K562 (cell line): ENCODE data around the gene NDUFAF5. TPM values are rescaled to one million over a fixed set of nuclear protein-coding genes. Genes with fewer than 3 reads are reported as not detected.

ENCODE experiments used
- ATAC-seq: fragments of 200-7000 bp; cut with Tn5 transposase; 3 replicates; pipeline ENCODE4 v1.9.1; 2020; ENCODE audit warnings: moderate library complexity
- BruUV-seq: library from RNA; stranded (reverse); fragments of 400-500 nt; replicated peaks from 2 replicates; lab custom pipeline; 2021; lab: Mats Ljungman, UMichigan
- CTCF ChIA-PET: fragments of 300-600 bp; formaldehyde crosslinking; extraction: SDS; loops from one replicate; lab custom pipeline; 2021; ENCODE audit warnings: low intra/inter-chr PET ratio; lab: Yijun Ruan, JAX
- POLR2A ChIA-PET: fragments of 300-600, 350-650 bp; sonication (Branson Sonifier 250); formaldehyde crosslinking; extraction: SDS; loops from one replicate; lab custom pipeline; 2021; ENCODE audit warnings: antibody characterized with exemption, inconsistent platforms; lab: Yijun Ruan, JAX
- DNase-seq, 4 experiments: peaks; one replicate each; pipeline versions ENCODE4 v3.0.0 to v3.0.0-alpha.2; 2011 to 2018; ENCODE audit warnings: low spot score in 3 of 4, mixed read lengths in 3 of 4; ENCODE audit errors: extremely low read depth in 1 of 4
- FAIRE-seq: peaks from 2 replicates; lab custom pipeline; 2011; peaks lifted over from hg19 to GRCh38; lab: Jason Lieb, UNC
- H2AFZ ChIP-seq: 2 replicates; pipeline ENCODE4 v1.6.0; 2011; ENCODE audit warnings: low read depth, low read length, control low read depth, inconsistent platforms
- H3K27ac ChIP-seq: fragments of 200-600 bp; 3 replicates; pipeline ENCODE4 v1.8.0; 2011; ENCODE audit warnings: low read depth, mild to moderate bottlenecking, control low read depth, inconsistent platforms, low read length, moderate library complexity, mixed read lengths; ENCODE audit errors: extremely low read depth
- H3K27me3 ChIP-seq, 2 experiments: fragments of 300-600 bp in 1 of 2; 2 replicates in 1 of 2; 3 replicates in 1 of 2; pipeline versions ENCODE4 v1.6.0 to v1.8.0; 2011; ENCODE audit warnings: inconsistent platforms in 2 of 2, low read length in 2 of 2, mild to moderate bottlenecking in 1 of 2, mixed read lengths in 1 of 2, moderate library complexity in 1 of 2; ENCODE audit not compliant: control insufficient read depth in 2 of 2, insufficient read depth in 2 of 2
- H3K36me3 ChIP-seq: fragments of 300-600 bp; 3 replicates; pipeline ENCODE4 v1.8.0; 2011; ENCODE audit warnings: mild to moderate bottlenecking, low read length, inconsistent platforms; ENCODE audit not compliant: control insufficient read depth, insufficient read depth
- H3K4me1 ChIP-seq, 2 experiments: fragments of 200-600 bp in 1 of 2; replicated peaks in 1 of 2; 2 replicates in 1 of 2; 3 replicates in 1 of 2; pipeline versions ENCODE4 v1.5.1 to v1.8.0; 2011; ENCODE audit warnings: inconsistent platforms in 2 of 2, low read length in 2 of 2, mild to moderate bottlenecking in 1 of 2, mixed read lengths in 1 of 2, moderate library complexity in 1 of 2; ENCODE audit not compliant: control insufficient read depth in 2 of 2, insufficient read depth in 2 of 2
- H3K4me2 ChIP-seq: 2 replicates; pipeline ENCODE4 v1.6.1; 2011; ENCODE audit warnings: low read length, control low read depth, inconsistent platforms, mixed read lengths; ENCODE audit not compliant: insufficient read depth
- H3K4me3 ChIP-seq: fragments of 200-600 bp; sonication (generic), shearing (Covaris generic); 2 replicates; pipeline ENCODE4 v1.5.1; 2016; ENCODE audit warnings: control low read depth, inconsistent platforms
- H3K79me2 ChIP-seq: fragments of 200-600 bp; 3 replicates; pipeline ENCODE4 v1.8.0; 2011; ENCODE audit warnings: low read length, inconsistent platforms; ENCODE audit not compliant: control insufficient read depth, insufficient read depth
- H3K9ac ChIP-seq, 2 experiments: 2 replicates each; pipeline versions ENCODE4 v1.6.0 to v1.6.1; 2011; ENCODE audit warnings: low read depth in 2 of 2, low read length in 2 of 2, control low read depth in 1 of 2, inconsistent platforms in 1 of 2, mild to moderate bottlenecking in 1 of 2, mixed read lengths in 1 of 2; ENCODE audit not compliant: insufficient read depth in 1 of 2
- H3K9me1 ChIP-seq: one replicate; pipeline ENCODE4 v1.6.0; 2011; ENCODE audit warnings: inconsistent platforms, mild to moderate bottlenecking, low read length, moderate library complexity; ENCODE audit not compliant: control insufficient read depth, insufficient read depth
- H3K9me3 ChIP-seq: replicated peaks from 2 replicates; pipeline ENCODE4 v1.5.1; 2011; ENCODE audit warnings: low read depth, low read length, inconsistent platforms; ENCODE audit not compliant: control insufficient read depth, insufficient read depth
- H4K20me1 ChIP-seq: replicated peaks from 2 replicates; pipeline ENCODE4 v1.6.1; 2011; ENCODE audit warnings: low read length, inconsistent platforms, mixed read lengths; ENCODE audit not compliant: control insufficient read depth, insufficient read depth
- BCOR ChIP-seq: fragments of 450-650 bp; IDR thresholded peaks from 2 replicates; pipeline ENCODE4 v1.6.1; 2016
- CEBPG ChIP-seq, 3 experiments: fragments of 200-800 bp in 1 of 3; sonication (Bioruptor generic) in 1 of 3; sonication (generic) in 1 of 3; formaldehyde crosslinking in 1 of 3; IDR thresholded peaks in 2 of 3; conservative IDR thresholded peaks in 1 of 3; 2 replicates each; pipeline versions ENCODE4 v1.6.1 to v1.8.0; 2016 to 2022; ENCODE audit warnings: missing compliant biosample characterization in 2 of 3, missing genetic modification characterization in 2 of 3, mild to moderate bottlenecking in 1 of 3, missing genetic modification reagents in 1 of 3
- CREBBP ChIP-seq: IDR thresholded peaks from one replicate; pipeline ENCODE4 v1.6.1; 2012; ENCODE audit warnings: low read depth, mild to moderate bottlenecking, control low read depth, inconsistent platforms, low read length
- IFI16 ChIP-seq: fragments of 250-450 bp; sonication (Bioruptor Pico); IDR thresholded peaks from 2 replicates; pipeline ENCODE4 v2.1.2; 2022; ENCODE audit warnings: mild to moderate bottlenecking, inconsistent platforms
- KDM1A ChIP-seq, 2 experiments: fragments of 450-650 bp; IDR thresholded peaks; 2 replicates each; pipeline ENCODE4 v1.6.1; 2016; ENCODE audit warnings: mild to moderate bottlenecking in 2 of 2
- TAF9B ChIP-seq: fragments of 450-650 bp; IDR thresholded peaks from 2 replicates; pipeline ENCODE4 v1.6.1; 2018; ENCODE audit warnings: mild to moderate bottlenecking; ENCODE audit not compliant: partially characterized antibody
- WHSC1 ChIP-seq: IDR thresholded peaks from one replicate; pipeline ENCODE4 v1.6.1; 2012; ENCODE audit warnings: low read length, control low read depth, inconsistent platforms
- ZNF778 ChIP-seq: fragments of 450-650 bp; formaldehyde crosslinking; IDR thresholded peaks from 2 replicates; pipeline ENCODE4 v1.4.0; 2020; ENCODE audit warnings: mild to moderate bottlenecking, moderate library complexity
- WGBS: fragments of 100-300 bp; shearing (Covaris generic); methylation state at CpG from one replicate; pipeline ENCODE4 v1.1.6; 2016; ENCODE audit warnings: low coverage, mixed read lengths; ENCODE audit not compliant: insufficient coverage; ENCODE audit errors: missing lambda C conversion rate; 5-methylcytosine and 5-hydroxymethylcytosine counted together
- in situ Hi-C: fragments of 300-500 bp; cut with MboI; formaldehyde crosslinking; loops from 4 replicates; pipeline ENCODE4 v1.15.0; 2018; ENCODE audit warnings: inconsistent platforms, mixed read lengths
- intact Hi-C: fragments of 100-400 bp; cut with micrococcal nuclease; formaldehyde crosslinking; loops from 2 replicates; pipeline ENCODE4 v1.14.2; 2022
- polyA plus RNA-seq, 8 experiments: library from polyadenylated mRNA; depleted of rRNA in 4 of 8; stranded (reverse) in 5 of 8; unstranded in 3 of 8; fragments of >200 nt; fragmentation: Nextera tagmentation in 2 of 8; fragmentation: Illumina TruSeq in 1 of 8; extraction: Ambion mirVana in 2 of 8; extraction: Trizol in 1 of 8; gene quantifications; 2 replicates each; pipeline versions ENCODE4 v1.2.1 to v1.2.3, GENCODE V29; 2011 to 2014; ENCODE audit warnings: inconsistent platforms in 1 of 8, missing spikeins in 1 of 8
- total RNA-seq, 7 experiments: library from RNA; depleted of rRNA in 6 of 7; stranded (reverse); fragments of >200 nt in 6 of 7; fragmentation: Illumina TruSeq in 2 of 7; extraction: Trizol in 2 of 7; gene quantifications; 2 replicates each; pipeline versions ENCODE4 v1.2.1 to v1.2.3, GENCODE V29; 2011 to 2021; ENCODE audit warnings: low replicate concordance in 1 of 7
- TF ChIP-seq, protein P1 (sequence below): fragments of 250-450 bp; sonication (Bioruptor Pico); IDR thresholded peaks from 2 replicates; pipeline ENCODE4 v1.8.0; 2022; ENCODE audit warnings: moderate library complexity, mild to moderate bottlenecking, inconsistent platforms
- TF ChIP-seq, protein P2 (sequence below): sonication (generic); formaldehyde crosslinking; IDR thresholded peaks from 2 replicates; pipeline ENCODE4 v1.8.0; 2022; ENCODE audit warnings: mild to moderate bottlenecking, missing genetic modification reagents
- TF ChIP-seq, protein P3 (sequence below): fragments of 250-450 bp; sonication (Bioruptor Pico); IDR thresholded peaks from 2 replicates; pipeline ENCODE4 v1.5.0; 2021
- TF ChIP-seq, protein P4 (sequence below), 2 experiments: fragments of 450-650 bp; conservative IDR thresholded peaks; 2 replicates each; pipeline ENCODE4 v1.6.1; 2017; ENCODE audit warnings: mild to moderate bottlenecking in 2 of 2, moderate library complexity in 2 of 2
- TF ChIP-seq, protein P5 (sequence below): fragments of 250-450 bp; sonication (Bioruptor Pico); IDR thresholded peaks from 2 replicates; pipeline ENCODE4 v1.9.0; 2021; ENCODE audit warnings: mild to moderate bottlenecking, inconsistent platforms

NDUFAF5 gene
- total and polyA plus RNA-seq, 9 of the 15 experiments (the other 6 are each of a cell fraction or from before 2014, with no cell fraction given) = 17.2 to 33.1 (median 27.3) TPM

DNA sequence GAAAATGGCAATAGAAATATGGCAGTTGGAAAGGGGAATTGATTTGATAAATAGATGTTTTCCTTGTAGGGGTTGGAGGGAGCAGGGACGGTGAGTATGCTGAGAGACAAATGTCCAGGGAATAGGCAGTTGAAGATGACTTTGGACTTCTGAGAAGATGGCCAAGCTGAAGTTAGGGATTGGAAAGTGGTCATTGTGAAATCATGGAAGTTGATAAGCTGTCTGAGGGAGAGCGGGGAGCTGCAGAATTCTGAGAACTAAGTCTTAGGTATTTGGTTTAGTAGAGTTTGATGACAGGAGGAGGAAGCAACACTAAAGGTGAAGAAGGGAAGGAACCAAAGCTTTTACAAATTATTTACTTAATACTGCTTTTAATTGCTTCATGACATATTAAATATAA lies 15.1 kb downstream of the NDUFAF5 start:
- H3K27me3 ChIP-seq = no peaks in the 10 kb centered on the region
- ATAC-seq (no peak), FAIRE-seq (no peak), DNase-seq (no peak)
- H3K27ac ChIP-seq = no peak overlapping the region
- no peak overlapping the region for H3K9ac ChIP-seq
- no peaks in the 10 kb centered on the region for H3K4me1 ChIP-seq
- BruUV-seq = no TSS peak
- H3K36me3 ChIP-seq = peaks cover 84% of the 10 kb centered on the region
- intact Hi-C loops = no loop called here
- ChIA-PET CTCF (no interaction called here), POLR2A (interaction anchor here (2.0 kb wide), 1 partner anchor 11 kb away, joined by 5 read pairs; no protein-coding TSS in a partner anchor)
- no peaks in the 10 kb centered on the region for H3K9me1 ChIP-seq
- no peaks in the 10 kb centered on the region for H4K20me1 ChIP-seq
- in situ Hi-C loops = no loop called here
- H3K4me2 ChIP-seq = no peak overlapping the region
- H2AFZ ChIP-seq = no peak overlapping the region
- 89% methylated on average over 1 of the region's 2 CpGs for WGBS
- H3K4me3 ChIP-seq = no peak overlapping the region
- H3K9me3 ChIP-seq = no peaks in the 10 kb centered on the region
- H3K79me2 ChIP-seq = no peaks in the 10 kb centered on the region
- TF ChIP-seq, protein P1, sequence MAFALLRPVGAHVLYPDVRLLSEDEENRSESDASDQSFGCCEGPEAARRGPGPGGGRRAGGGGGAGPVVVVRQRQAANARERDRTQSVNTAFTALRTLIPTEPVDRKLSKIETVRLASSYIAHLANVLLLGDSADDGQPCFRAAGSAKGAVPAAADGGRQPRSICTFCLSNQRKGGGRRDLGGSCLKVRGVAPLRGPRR = no peak
- TF ChIP-seq IFI16 (CRISPR knock-in tag) (no peak), ZNF778 (CRISPR knock-in tag) (no peak), CEBPG (CRISPR knock-in tag; IDR thresholded peaks at IDR 0.05) (no peak), CEBPG (tag; conservative IDR thresholded peaks at IDR 0.05 in 1 of 2, IDR thresholded peaks at IDR 0.05 in 1 of 2) (no peak), BCOR (no peak), CREBBP (no peak), WHSC1 (no peak), TAF9B (no peak), KDM1A (IDR thresholded peaks at IDR 0.05) (no peak)
- TF ChIP-seq, protein P2, sequence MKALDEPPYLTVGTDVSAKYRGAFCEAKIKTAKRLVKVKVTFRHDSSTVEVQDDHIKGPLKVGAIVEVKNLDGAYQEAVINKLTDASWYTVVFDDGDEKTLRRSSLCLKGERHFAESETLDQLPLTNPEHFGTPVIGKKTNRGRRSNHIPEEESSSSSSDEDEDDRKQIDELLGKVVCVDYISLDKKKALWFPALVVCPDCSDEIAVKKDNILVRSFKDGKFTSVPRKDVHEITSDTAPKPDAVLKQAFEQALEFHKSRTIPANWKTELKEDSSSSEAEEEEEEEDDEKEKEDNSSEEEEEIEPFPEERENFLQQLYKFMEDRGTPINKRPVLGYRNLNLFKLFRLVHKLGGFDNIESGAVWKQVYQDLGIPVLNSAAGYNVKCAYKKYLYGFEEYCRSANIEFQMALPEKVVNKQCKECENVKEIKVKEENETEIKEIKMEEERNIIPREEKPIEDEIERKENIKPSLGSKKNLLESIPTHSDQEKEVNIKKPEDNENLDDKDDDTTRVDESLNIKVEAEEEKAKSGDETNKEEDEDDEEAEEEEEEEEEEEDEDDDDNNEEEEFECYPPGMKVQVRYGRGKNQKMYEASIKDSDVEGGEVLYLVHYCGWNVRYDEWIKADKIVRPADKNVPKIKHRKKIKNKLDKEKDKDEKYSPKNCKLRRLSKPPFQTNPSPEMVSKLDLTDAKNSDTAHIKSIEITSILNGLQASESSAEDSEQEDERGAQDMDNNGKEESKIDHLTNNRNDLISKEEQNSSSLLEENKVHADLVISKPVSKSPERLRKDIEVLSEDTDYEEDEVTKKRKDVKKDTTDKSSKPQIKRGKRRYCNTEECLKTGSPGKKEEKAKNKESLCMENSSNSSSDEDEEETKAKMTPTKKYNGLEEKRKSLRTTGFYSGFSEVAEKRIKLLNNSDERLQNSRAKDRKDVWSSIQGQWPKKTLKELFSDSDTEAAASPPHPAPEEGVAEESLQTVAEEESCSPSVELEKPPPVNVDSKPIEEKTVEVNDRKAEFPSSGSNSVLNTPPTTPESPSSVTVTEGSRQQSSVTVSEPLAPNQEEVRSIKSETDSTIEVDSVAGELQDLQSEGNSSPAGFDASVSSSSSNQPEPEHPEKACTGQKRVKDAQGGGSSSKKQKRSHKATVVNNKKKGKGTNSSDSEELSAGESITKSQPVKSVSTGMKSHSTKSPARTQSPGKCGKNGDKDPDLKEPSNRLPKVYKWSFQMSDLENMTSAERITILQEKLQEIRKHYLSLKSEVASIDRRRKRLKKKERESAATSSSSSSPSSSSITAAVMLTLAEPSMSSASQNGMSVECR (CRISPR knock-in tag) = no peak
- TF ChIP-seq, protein P3, sequence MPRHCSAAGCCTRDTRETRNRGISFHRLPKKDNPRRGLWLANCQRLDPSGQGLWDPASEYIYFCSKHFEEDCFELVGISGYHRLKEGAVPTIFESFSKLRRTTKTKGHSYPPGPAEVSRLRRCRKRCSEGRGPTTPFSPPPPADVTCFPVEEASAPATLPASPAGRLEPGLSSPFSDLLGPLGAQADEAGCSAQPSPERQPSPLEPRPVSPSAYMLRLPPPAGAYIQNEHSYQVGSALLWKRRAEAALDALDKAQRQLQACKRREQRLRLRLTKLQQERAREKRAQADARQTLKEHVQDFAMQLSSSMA (CRISPR knock-in tag) = no peak
- TF ChIP-seq, protein P4, sequence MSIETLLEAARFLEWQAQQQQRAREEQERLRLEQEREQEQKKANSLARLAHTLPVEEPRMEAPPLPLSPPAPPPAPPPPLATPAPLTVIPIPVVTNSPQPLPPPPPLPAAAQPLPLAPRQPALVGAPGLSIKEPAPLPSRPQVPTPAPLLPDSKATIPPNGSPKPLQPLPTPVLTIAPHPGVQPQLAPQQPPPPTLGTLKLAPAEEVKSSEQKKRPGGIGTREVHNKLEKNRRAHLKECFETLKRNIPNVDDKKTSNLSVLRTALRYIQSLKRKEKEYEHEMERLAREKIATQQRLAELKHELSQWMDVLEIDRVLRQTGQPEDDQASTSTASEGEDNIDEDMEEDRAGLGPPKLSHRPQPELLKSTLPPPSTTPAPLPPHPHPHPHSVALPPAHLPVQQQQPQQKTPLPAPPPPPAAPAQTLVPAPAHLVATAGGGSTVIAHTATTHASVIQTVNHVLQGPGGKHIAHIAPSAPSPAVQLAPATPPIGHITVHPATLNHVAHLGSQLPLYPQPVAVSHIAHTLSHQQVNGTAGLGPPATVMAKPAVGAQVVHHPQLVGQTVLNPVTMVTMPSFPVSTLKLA (conservative IDR thresholded peaks at IDR 0.05) = no peak
- TF ChIP-seq, protein P5, sequence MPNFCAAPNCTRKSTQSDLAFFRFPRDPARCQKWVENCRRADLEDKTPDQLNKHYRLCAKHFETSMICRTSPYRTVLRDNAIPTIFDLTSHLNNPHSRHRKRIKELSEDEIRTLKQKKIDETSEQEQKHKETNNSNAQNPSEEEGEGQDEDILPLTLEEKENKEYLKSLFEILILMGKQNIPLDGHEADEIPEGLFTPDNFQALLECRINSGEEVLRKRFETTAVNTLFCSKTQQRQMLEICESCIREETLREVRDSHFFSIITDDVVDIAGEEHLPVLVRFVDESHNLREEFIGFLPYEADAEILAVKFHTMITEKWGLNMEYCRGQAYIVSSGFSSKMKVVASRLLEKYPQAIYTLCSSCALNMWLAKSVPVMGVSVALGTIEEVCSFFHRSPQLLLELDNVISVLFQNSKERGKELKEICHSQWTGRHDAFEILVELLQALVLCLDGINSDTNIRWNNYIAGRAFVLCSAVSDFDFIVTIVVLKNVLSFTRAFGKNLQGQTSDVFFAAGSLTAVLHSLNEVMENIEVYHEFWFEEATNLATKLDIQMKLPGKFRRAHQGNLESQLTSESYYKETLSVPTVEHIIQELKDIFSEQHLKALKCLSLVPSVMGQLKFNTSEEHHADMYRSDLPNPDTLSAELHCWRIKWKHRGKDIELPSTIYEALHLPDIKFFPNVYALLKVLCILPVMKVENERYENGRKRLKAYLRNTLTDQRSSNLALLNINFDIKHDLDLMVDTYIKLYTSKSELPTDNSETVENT = no peak
